ENCODE results near the gene BTN3A1. TPM values are rescaled to one million over a fixed set of nuclear protein-coding genes. Genes with fewer than 3 reads are reported as not detected.
A peak's percentile ranks its signal among the peaks of the same experiment; 100 is the strongest.

Gene BTN3A1
- total RNA-seq, 1 experiment from 2014 or later, result 5.4 TPM

GRCh38 chr6:26439151-26440125 is 37.4 kb downstream of the BTN3A1 start:
- H3K4me3 ChIP-seq (ENCODE audit: low read length), result peak overlapping the region; percentile 75
- DNase-seq, result no peak
- peaks cover 13% of the 10 kb centered on the region for H3K4me1 ChIP-seq (ENCODE audit: insufficient read depth, low read length)
- peak overlapping the region; percentile 67 for H3K27ac ChIP-seq (ENCODE audit: low read length)
- TF ChIP-seq EZH2phosphoT487 (IDR thresholded peaks at IDR 0.05; ENCODE audit: borderline replicate concordance, low read length), result no peak
- H3K36me3 ChIP-seq (ENCODE audit: low read depth, low read length), result no peaks in the 10 kb centered on the region
- peak overlapping the region; percentile 92 for H3K4me2 ChIP-seq (ENCODE audit: low read length)
- peak overlapping the region; percentile 62 for H3K9ac ChIP-seq (ENCODE audit: low read length)
- peak overlapping the region; percentile 85 for H2AFZ ChIP-seq (ENCODE audit: low read length)
- H3F3A ChIP-seq (ENCODE audit: low read length, unreplicated experiment), result no peaks in the 10 kb centered on the region
- ATAC-seq, result peak; percentile 3; the same call in 1 of the 2 replicates
- no TSS peak for BruUV-seq (replicated peaks)
- no peaks in the 10 kb centered on the region for H3K27me3 ChIP-seq (ENCODE audit: low read length)
- no peaks in the 10 kb centered on the region for H3K79me2 ChIP-seq (ENCODE audit: low read length)
- intact Hi-C loops (cut with micrococcal nuclease), result loop anchor here (2.0 kb wide), 1 partner anchor 37 kb away; the partner anchor contains the start of gene BTN3A1
- ChIA-PET POLR2A (ENCODE audit: unreplicated experiment) (no interaction called here), CTCF (no interaction called here)
- no peaks in the 10 kb centered on the region for H3K9me2 ChIP-seq (replicated peaks; ENCODE audit: low read length)
- peaks cover 1% of the 10 kb centered on the region; the same call in 1 of the 2 replicates for H3K9me3 ChIP-seq (ENCODE audit: low read length)
- no peaks in the 10 kb centered on the region for H4K20me1 ChIP-seq (ENCODE audit: low read length)

- BruUV-seq (replicated peaks), result no TSS peak
- Histone ChIP-seq H3K9ac (ENCODE audit: low read length) (peak overlapping the region; percentile 62), H3K79me2 (ENCODE audit: low read length) (no peaks in the 10 kb centered on the region), H3K9me2 (replicated peaks; ENCODE audit: low read length) (no peaks in the 10 kb centered on the region), H3K4me3 (ENCODE audit: low read length) (peak overlapping the region; percentile 75), H3K27me3 (ENCODE audit: low read length) (no peaks in the 10 kb centered on the region), H3K27ac (ENCODE audit: low read length) (peak overlapping the region; percentile 67), H3K36me3 (ENCODE audit: low read depth, low read length) (no peaks in the 10 kb centered on the region), H3K9me3 (ENCODE audit: low read length) (no peaks in the 10 kb centered on the region), H4K20me1 (ENCODE audit: low read length) (no peaks in the 10 kb centered on the region), H3F3A (ENCODE audit: low read length, unreplicated experiment) (no peaks in the 10 kb centered on the region), H2AFZ (ENCODE audit: low read length) (peak overlapping the region; percentile 85), H3K4me1 (ENCODE audit: insufficient read depth, low read length) (peaks cover 13% of the 10 kb centered on the region), H3K4me2 (ENCODE audit: low read length) (peak overlapping the region; percentile 92)
- DNase-seq, result no peak
- intact Hi-C loops (cut with micrococcal nuclease), result loop anchor here (2.0 kb wide), 1 partner anchor 38 kb away; the partner anchor contains the start of gene BTN3A1
- ATAC-seq, result peak; percentile 23; the same call in 1 of the 2 replicates
- ChIA-PET CTCF (no interaction called here), POLR2A (ENCODE audit: unreplicated experiment) (no interaction called here)
- no peak for TF ChIP-seq EZH2 (IDR thresholded peaks at IDR 0.05; ENCODE audit: low read length, unreplicated experiment)
- no peak for TF ChIP-seq EZH2phosphoT487 (IDR thresholded peaks at IDR 0.05; ENCODE audit: borderline replicate concordance, low read length)
- TF ChIP-seq, protein P1, sequence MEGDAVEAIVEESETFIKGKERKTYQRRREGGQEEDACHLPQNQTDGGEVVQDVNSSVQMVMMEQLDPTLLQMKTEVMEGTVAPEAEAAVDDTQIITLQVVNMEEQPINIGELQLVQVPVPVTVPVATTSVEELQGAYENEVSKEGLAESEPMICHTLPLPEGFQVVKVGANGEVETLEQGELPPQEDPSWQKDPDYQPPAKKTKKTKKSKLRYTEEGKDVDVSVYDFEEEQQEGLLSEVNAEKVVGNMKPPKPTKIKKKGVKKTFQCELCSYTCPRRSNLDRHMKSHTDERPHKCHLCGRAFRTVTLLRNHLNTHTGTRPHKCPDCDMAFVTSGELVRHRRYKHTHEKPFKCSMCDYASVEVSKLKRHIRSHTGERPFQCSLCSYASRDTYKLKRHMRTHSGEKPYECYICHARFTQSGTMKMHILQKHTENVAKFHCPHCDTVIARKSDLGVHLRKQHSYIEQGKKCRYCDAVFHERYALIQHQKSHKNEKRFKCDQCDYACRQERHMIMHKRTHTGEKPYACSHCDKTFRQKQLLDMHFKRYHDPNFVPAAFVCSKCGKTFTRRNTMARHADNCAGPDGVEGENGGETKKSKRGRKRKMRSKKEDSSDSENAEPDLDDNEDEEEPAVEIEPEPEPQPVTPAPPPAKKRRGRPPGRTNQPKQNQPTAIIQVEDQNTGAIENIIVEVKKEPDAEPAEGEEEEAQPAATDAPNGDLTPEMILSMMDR (conservative IDR thresholded peaks at IDR 0.05; ENCODE audit: low read depth, low read length), result no peak
Observed at GRCh38 chr6:26440977-26441358, 38.9 kb downstream of the BTN3A1 start.

- POLR2A ChIA-PET (ENCODE audit: unreplicated experiment), result interaction anchor here (0.6 kb wide), 1 partner anchor 1280 kb away, joined by 4 read pairs; no protein-coding TSS in a partner anchor
- no TSS peak for BruUV-seq (replicated peaks)
- intact Hi-C loops (cut with micrococcal nuclease), result loop anchor here (2.0 kb wide), 1 partner anchor 39 kb away; the partner anchor contains the start of gene BTN3A1
Observed at GRCh38 chr6:26441977-26442376, 39.9 kb downstream of the BTN3A1 start.

More at GRCh38 chr6:26441977-26442376, 39.9 kb downstream of the BTN3A1 start:
- no peak overlapping the region for H3K27ac ChIP-seq (ENCODE audit: low read length)
- no peak overlapping the region for H2AFZ ChIP-seq (ENCODE audit: low read length)
- H3F3A ChIP-seq (ENCODE audit: low read length, unreplicated experiment), result no peaks in the 10 kb centered on the region
- CTCF ChIA-PET, result no interaction called here
- H3K9me2 ChIP-seq (replicated peaks; ENCODE audit: low read length), result no peaks in the 10 kb centered on the region
- no peaks in the 10 kb centered on the region for H3K27me3 ChIP-seq (ENCODE audit: low read length)
- no peaks in the 10 kb centered on the region for H3K9me3 ChIP-seq (ENCODE audit: low read length)
- DNase-seq (no peak), ATAC-seq (no peak)
- H3K4me2 ChIP-seq (ENCODE audit: low read length), result peak overlapping the region; percentile 92; the same call in 1 of the 2 replicates
- peaks cover 13% of the 10 kb centered on the region for H3K4me1 ChIP-seq (ENCODE audit: insufficient read depth, low read length)
- no peaks in the 10 kb centered on the region for H4K20me1 ChIP-seq (ENCODE audit: low read length)
- no peak overlapping the region for H3K9ac ChIP-seq (ENCODE audit: low read length)
- H3K36me3 ChIP-seq (ENCODE audit: low read depth, low read length), result no peaks in the 10 kb centered on the region
- no peak overlapping the region for H3K4me3 ChIP-seq (ENCODE audit: low read length)
- no peaks in the 10 kb centered on the region for H3K79me2 ChIP-seq (ENCODE audit: low read length)
- TF ChIP-seq EZH2phosphoT487 (IDR thresholded peaks at IDR 0.05; ENCODE audit: borderline replicate concordance, low read length), result no peak
- no peak for TF ChIP-seq EZH2 (IDR thresholded peaks at IDR 0.05; ENCODE audit: low read length, unreplicated experiment)
- TF ChIP-seq, protein P1 (conservative IDR thresholded peaks at IDR 0.05; ENCODE audit: low read depth, low read length), result no peak
